Left lung (tissue), 10 donors: ENCODE measurements around the gene RPS19BP1. TPM values are rescaled to one million over a fixed set of nuclear protein-coding genes. Genes with fewer than 3 reads are reported as not detected.

Experiments
- ATAC-seq: fragments of 200-7000 bp; cut with Tn5 transposase; one replicate; pipeline ENCODE4 v1.9.1; 2020; ENCODE audit warnings: moderate library complexity
- DNase-seq, 4 donors: peaks; one replicate each; pipeline ENCODE4 v3.0.0-alpha.2; 2013 to 2020
- H3K27ac ChIP-seq, 2 donors: fragments of 200-600 bp; sonication (generic) in 1 of 2; one replicate each; pipeline versions ENCODE4 v1.5.0 to v1.8.0; 2020 to 2021
- H3K27me3 ChIP-seq, 2 donors: fragments of 200-600 bp; sonication (generic) in 1 of 2; one replicate each; pipeline versions ENCODE4 v1.5.0 to v1.8.0; 2020 to 2021
- H3K36me3 ChIP-seq, 2 donors: fragments of 200-600 bp; sonication (generic) in 1 of 2; one replicate each; pipeline versions ENCODE4 v1.5.0 to v1.8.0; 2020 to 2021
- H3K4me1 ChIP-seq, 2 donors: fragments of 200-600 bp; one replicate each; pipeline ENCODE4 v1.8.0; 2021
- H3K4me3 ChIP-seq, 2 donors: fragments of 200-600 bp; sonication (generic) in 1 of 2; one replicate each; pipeline versions ENCODE4 v1.5.0 to v1.8.0; 2020 to 2021; ENCODE audit warnings: mild to moderate bottlenecking in 1 of 2
- H3K9me3 ChIP-seq, 2 donors: fragments of 200-600 bp; sonication (generic) in 1 of 2; one replicate each; pipeline versions ENCODE4 v1.5.0 to v1.8.0; 2020 to 2021
- intact Hi-C, 2 donors: fragments of 100-400 bp; cut with DNase I; formaldehyde crosslinking; loops; one replicate each; pipeline versions ENCODE4 v1.11.2 to v1.14.2; 2022
- polyA plus RNA-seq, 6 donors: library from polyadenylated mRNA; unstranded; fragments of 120-200 nt; gene quantifications; one replicate each; pipeline ENCODE4 v1.2.1, GENCODE V29; 2013; ENCODE audit not compliant: insufficient read length in 6 of 6
- total RNA-seq, 2 donors: library from RNA; stranded (reverse); fragmentation: NEBNext Ultra II Directional; extraction: Animal tissue kit (Norgen Biotek cat#: 25700); gene quantifications; one replicate each; pipeline ENCODE4 v1.2.1, GENCODE V29; 2021
- TF ChIP-seq, protein P1 (sequence below), 2 donors: fragments of 200-600 bp; sonication (generic) in 1 of 2; IDR thresholded peaks; one replicate each; pipeline versions ENCODE4 v1.5.0 to v1.8.0; 2021; ENCODE audit warnings: antibody characterized with exemption in 2 of 2
- donor health status: DM: no; HTN: yes; CAD: no.
- donor health status: DM: no; HTN: no; CAD: no.

The RPS19BP1 gene
- total and polyA plus RNA-seq, 8 donors: 42.3 to 88.4 (median 51.8) TPM

DNA sequence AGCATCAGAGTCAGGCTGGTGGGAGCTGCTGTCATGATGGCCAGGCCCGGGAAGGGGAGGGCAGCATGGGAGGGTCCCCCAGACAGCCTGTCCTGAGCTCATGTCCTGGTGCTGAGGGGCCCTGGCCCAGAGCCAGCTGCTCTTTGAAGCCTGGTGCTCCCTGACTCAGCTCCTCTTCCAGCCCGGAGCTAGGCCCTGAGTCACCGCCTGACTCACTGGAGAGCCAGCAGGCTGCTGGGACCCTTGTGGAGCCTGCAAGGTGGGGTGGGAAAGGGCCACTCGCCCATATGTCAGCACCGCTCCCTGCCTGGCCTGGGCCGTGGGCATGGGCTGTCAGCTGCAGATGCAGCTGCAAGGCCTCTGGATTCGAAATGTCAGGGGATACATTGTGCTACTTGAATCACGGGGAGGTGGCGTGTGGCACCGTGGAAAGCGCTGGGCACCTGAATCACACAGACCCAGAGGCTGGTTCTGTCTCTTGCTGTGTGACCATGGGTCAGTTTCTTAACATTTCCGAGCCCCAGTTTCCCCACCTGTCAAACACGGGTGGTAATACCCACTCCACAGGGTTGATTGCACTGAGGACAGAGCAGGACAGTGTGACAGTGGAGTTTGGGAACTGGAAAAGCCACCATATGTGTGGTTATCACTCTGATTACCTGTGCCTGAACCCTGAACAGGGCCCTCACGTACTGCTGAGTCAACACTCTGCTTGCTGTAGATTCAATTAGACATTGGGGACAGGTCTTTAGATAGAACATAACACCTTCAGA lies 42.4 kb upstream of the RPS19BP1 start:
- DNase-seq: peak in 1 of 4 donors; percentile 38
- H3K4me3 ChIP-seq: no peak overlapping the region
- no peaks in the 10 kb centered on the region for H3K36me3 ChIP-seq
- H3K27ac ChIP-seq: no peak overlapping the region
- peak; percentile 42 for ATAC-seq
- no peaks in the 10 kb centered on the region for H3K9me3 ChIP-seq
- TF ChIP-seq, protein P1, sequence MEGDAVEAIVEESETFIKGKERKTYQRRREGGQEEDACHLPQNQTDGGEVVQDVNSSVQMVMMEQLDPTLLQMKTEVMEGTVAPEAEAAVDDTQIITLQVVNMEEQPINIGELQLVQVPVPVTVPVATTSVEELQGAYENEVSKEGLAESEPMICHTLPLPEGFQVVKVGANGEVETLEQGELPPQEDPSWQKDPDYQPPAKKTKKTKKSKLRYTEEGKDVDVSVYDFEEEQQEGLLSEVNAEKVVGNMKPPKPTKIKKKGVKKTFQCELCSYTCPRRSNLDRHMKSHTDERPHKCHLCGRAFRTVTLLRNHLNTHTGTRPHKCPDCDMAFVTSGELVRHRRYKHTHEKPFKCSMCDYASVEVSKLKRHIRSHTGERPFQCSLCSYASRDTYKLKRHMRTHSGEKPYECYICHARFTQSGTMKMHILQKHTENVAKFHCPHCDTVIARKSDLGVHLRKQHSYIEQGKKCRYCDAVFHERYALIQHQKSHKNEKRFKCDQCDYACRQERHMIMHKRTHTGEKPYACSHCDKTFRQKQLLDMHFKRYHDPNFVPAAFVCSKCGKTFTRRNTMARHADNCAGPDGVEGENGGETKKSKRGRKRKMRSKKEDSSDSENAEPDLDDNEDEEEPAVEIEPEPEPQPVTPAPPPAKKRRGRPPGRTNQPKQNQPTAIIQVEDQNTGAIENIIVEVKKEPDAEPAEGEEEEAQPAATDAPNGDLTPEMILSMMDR (IDR thresholded peaks at IDR 0.05): no peak
- intact Hi-C loops: no loop called here
- H3K27me3 ChIP-seq: peaks cover 0 to 66% of the 10 kb centered on the region in 2 donors
- H3K4me1 ChIP-seq: no peaks in the 10 kb centered on the region

DNA sequence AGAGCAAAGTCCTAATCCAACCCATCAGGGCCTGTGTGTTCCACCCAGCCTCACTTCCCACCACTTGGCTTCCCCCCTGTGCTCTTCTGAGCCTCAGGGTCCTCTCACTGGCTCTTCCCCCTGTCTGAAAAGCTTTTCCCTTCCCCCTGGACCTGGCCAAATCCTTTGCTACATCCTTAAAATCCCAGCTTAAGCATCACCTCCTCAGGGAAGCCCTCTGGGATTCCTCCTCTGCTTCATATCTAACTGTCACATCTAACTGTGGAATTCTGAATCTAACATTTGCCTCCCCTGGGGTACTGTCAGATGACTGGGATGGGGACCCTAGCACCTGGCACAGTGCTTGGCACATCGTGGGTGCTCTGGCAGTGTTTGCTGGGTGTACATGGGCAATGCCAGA lies 39.0 kb upstream of the RPS19BP1 start:
- no peak for DNase-seq
- TF ChIP-seq, protein P1 (IDR thresholded peaks at IDR 0.05): no peak
- H3K9me3 ChIP-seq: no peaks in the 10 kb centered on the region
- intact Hi-C loops: no loop called here
- H3K27ac ChIP-seq: no peak overlapping the region
- no peaks in the 10 kb centered on the region for H3K36me3 ChIP-seq
- H3K4me1 ChIP-seq: no peaks in the 10 kb centered on the region
- peaks cover 0 to 40% of the 10 kb centered on the region in 2 donors for H3K27me3 ChIP-seq
- ATAC-seq: no peak
- no peak overlapping the region for H3K4me3 ChIP-seq

DNA sequence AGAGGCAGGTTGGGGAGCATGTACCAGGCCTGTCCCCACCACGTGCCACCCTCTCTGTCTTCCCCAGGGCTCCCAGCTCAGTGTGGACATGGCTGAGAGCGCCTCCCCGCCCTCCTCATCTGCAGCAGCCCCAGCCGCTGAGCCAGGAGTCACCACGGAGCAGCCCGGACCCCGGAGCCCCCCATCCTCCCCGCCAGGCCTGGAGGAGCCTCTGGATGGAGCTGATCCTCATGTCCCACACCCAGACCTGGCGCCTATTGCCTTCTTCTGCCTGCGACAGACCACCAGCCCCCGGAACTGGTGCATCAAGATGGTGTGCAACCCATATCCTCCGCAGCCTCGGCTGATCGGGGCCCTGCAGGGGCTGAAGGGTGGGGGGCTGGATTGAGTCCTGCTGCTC lies 38.1 kb upstream of the RPS19BP1 start, which contains the start of gene CACNA1I:
TSS of gene CACNA1I (plus strand) at position 89 of the 400 bp plus-strand sequence. CDS start at position 89, 0 bp downstream.
- Histone ChIP-seq H3K4me1 (no peaks in the 10 kb centered on the region), H3K36me3 (no peaks in the 10 kb centered on the region), H3K27ac (no peak within 1 kb of the TSS), H3K27me3 (peaks cover 0 to 34% of the 10 kb centered on the region in 2 donors), H3K4me3 (no peak within 1 kb of the TSS), H3K9me3 (no peaks in the 10 kb centered on the region)
- DNase-seq (no peak), ATAC-seq (no peak)
- TF ChIP-seq, protein P1 (IDR thresholded peaks at IDR 0.05): no peak
- intact Hi-C loops: no loop called here

DNA sequence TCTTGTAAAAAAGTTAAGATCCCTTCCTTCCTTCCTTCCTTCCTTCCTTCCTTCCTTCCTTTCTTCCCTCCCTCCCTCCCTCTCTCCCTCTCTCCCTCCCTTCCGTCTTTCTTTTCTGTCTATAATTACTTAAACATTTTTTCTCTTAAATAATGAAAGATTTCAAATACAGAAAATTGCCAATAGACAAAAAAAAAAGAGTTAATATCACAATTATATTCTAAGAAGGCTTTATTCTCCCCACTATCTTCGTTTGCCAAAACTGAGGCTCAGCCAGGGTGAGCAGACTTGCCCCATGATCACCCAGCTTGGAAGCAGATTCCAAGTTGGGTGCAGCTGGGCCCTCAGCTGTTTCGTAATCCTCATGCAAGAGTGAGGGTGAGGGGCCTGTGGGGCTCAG lies 37.7 kb upstream of the RPS19BP1 start:
- Histone ChIP-seq H3K9me3 (no peaks in the 10 kb centered on the region), H3K4me3 (no peak overlapping the region), H3K36me3 (no peaks in the 10 kb centered on the region), H3K4me1 (no peaks in the 10 kb centered on the region), H3K27ac (no peak overlapping the region), H3K27me3 (peaks cover 0 to 35% of the 10 kb centered on the region in 2 donors)
- ATAC-seq (no peak), DNase-seq (no peak)
- intact Hi-C loops: no loop called here
- TF ChIP-seq, protein P1 (IDR thresholded peaks at IDR 0.05): no peak

DNA sequence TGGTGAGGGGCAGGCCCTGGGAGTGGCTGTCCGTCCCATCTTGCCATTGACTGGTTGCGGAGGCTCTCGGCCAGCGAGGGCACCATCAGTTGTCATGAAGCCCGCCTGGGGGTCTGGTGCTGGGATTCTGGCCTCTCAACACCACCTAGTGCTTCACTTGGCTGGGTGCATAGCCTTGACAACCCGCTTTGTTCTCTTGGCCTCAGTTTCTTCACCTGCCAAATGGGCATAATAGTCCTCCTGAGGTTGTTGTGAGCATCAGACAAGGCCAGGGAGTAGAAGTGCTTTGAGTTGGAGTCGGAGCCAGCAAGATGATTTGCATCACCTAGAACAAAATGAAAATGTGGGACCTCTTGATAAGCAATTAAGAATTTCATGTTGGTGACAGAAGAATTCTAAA lies 36.5 kb upstream of the RPS19BP1 start:
- no peaks in the 10 kb centered on the region for H3K4me1 ChIP-seq

More for the DNA sequence above, 36.5 kb upstream of the RPS19BP1 start:
- Histone ChIP-seq H3K27ac (no peak overlapping the region), H3K9me3 (no peaks in the 10 kb centered on the region), H3K36me3 (no peaks in the 10 kb centered on the region), H3K27me3 (peaks cover 0 to 46% of the 10 kb centered on the region in 2 donors), H3K4me3 (no peak overlapping the region)
- DNase-seq (no peak), ATAC-seq (no peak)
- TF ChIP-seq, protein P1 (IDR thresholded peaks at IDR 0.05): no peak
- intact Hi-C loops: no loop called here
